Measurements from ENCODE around the gene APBA1.
"Not testable (repeated sequence)": the region's sequence is repeated elsewhere in the genome, so short reads cannot be mapped to it uniquely, and the experiment has no call there.

APBA1 gene

GRCh38 chr9:69603656-69604055 lies 68.5 kb downstream of the APBA1 start:
- peak; percentile 2 for DNase-seq

DNA sequence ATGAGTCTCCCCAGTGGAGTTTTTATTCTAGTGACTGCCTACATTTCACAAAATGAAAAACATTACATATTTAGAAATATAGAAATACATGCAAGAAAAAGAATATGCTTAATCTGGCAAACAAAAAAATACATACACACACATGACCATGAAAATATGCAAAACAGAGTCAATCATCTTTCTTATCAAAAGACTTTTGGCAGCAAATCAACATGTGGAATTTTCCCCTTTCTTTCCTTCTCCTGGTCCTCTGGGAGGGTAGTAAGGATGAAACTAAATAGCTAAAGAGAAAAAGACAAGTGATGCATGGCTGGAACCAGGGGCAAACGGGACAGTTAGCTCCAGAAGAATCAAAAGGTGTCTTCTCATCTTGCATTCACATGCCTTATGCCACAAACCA lies 69.4 kb downstream of the APBA1 start:
- no peak for DNase-seq

GRCh38 chr9:69601698-69602097 lies 70.5 kb downstream of the APBA1 start:
- no peak for DNase-seq

- no peak for DNase-seq
Measured at GRCh38 chr9:69600314-69601047, 71.7 kb downstream of the APBA1 start.

DNA sequence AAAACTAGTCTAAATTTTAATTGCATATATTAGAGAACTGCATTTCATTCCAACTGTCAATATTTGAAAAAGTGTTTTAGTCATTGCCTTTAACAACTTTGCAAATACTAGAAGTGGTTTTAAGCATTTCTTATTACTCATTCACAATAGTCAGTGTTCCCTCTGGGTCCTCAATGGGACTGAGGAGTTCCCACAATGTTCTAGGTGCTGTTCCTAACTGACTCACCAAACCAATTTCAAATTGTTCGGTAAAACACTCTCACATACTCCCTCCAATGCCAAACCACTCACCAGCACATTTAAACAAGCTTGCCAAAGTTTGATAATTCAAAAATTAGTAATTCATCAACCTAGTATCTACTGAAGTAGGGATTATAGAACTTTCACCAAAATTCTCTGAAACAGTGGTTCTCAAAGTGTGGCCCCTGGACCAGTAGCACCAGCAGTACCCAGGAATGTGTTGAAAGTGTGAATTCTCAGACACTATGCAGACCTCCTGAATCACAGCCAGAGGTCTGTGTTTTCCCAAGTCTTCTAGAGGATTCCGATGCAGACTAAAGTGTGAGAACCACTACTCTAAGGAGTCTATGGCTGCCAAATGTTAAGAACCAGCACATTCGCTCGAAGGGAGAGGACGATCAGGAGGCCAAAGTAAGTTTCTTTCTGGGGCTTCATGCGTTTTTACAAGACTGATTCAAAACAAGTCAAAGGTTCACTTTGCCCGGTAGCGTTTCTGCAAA lies 72.8 kb downstream of the APBA1 start:
- no peak for DNase-seq

DNA sequence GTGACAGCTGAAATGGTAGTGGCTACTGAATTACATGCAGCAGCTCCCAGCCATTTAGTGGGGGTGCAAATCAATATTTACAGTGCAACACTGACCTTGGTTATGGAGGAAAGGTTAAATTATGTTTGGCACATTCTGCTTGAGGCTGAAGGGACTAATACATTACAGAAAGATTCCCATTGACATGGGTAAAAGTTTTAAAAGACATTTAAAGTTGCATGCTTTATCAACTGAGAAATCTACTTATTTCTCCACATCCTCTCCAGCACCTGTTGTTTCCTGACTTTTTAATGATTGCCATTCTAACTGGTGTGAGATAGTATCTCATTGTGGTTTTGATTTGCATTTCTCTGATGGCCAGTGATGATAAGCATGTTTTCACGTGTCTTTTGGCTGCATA lies 75.3 kb downstream of the APBA1 start:
- DNase-seq: not testable (repeated sequence)

DNA sequence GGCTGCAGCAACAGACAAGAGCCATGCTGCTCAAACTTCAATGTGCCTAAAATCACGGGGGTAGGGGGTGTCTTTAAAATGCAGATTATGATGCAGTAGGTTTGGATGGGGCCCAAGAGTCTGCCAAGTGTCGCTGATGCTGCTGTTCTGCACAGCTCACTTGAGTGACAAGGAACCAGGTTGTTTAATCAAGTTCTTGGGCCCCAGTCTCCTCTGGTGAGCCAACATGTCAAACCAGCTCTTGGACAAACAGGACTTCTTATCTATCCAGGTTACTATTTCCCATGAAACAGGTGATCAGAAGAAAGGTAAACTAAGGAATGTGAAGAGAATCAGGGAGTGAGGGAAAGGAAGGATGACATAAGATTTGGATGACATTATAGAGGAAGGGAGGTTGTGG lies 78.0 kb downstream of the APBA1 start:
- no peak for DNase-seq

- DNase-seq: no peak
Measured at GRCh38 chr9:69593756-69594155, 78.4 kb downstream of the APBA1 start.

DNA sequence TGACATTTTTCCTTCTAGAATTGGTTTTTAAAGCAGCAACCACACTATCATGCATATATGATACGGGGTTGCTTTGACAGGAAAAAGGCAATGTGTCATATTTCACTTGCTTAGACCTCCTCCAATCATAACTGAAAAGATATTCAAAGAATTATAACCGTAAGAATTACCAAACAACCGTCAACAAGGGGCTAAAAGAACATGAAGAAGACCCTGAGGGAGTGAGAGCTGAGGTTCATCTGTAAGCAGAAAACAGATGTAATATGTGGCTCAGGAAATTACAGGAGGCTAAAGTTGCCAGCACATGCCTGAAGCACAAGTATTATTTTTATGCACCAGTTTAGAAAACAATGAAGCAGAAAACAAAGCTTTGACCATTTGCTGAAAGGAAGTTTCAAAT lies 78.9 kb downstream of the APBA1 start:
- no peak for DNase-seq

DNA sequence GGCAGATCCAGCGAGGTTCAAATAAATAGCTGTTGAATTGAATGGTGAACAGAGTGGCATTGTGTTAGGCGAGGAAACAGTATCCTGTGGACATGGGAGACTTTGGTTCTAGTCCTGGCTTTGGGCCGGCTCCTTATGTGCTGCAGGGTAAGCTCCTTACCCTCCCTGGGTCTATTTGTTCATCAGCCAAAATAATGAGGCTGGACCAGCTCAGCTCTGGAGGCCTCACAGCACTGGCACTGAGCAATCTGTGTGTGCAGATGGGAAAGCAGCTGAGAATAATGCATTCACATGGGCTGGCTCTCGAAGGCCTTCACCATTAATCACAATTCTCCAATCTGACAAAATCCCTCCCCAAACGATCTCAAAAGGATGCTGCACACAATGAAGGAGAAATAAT lies 81.9 kb downstream of the APBA1 start:
- DNase-seq: no peak

DNA sequence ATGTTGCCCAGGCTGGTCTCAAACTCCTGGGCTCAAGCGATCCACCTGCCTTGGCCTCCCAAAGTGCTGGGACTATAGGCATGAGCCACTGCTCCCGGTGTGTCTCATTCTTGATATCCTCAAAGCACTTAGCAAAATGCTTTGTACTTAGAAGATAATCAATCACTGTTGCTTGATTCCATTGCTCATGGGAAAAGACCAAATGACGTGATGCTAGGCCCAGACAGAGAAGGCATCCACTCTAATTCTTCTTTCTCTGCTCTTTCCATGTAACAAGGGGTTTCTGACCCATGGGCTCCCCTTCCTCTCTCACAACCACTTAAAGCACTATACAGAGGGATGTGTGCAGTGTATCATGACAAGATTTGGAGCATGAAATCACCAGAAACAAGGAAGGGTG lies 83.0 kb downstream of the APBA1 start:
- no peak for DNase-seq

- no peak for DNase-seq
Measured at GRCh38 chr9:69585571-69585970, 86.6 kb downstream of the APBA1 start.

- no peak for DNase-seq
Measured at GRCh38 chr9:69584759-69585158, 87.4 kb downstream of the APBA1 start.

GRCh38 chr9:69583645-69584234 lies 88.4 kb downstream of the APBA1 start:
- DNase-seq: no peak

- DNase-seq: no peak
Measured at GRCh38 chr9:69582544-69583297, 89.5 kb downstream of the APBA1 start.

DNA sequence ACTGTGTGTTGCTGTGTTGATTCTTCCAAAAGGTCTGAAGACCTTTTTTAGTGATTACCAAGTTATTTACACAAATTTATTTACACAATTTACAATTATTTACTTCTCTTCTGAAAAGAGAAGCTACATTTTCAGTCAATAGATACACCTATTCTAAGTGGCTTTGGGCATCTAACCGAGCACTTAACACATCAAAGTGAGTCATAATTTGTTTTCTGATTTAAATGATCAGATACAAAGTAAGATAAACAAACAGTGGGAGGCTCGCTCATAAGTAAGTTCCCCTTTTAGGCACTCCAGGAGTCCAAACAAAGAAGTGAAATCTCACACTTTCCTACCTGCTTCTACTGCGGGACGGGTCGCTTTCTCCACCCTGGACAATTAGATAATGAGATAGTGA lies 90.2 kb downstream of the APBA1 start:
- DNase-seq: no peak

GRCh38 chr9:69580582-69581214 lies 91.5 kb downstream of the APBA1 start:
- DNase-seq: peak; percentile 30

GRCh38 chr9:69579760-69580581 lies 92.2 kb downstream of the APBA1 start:
- no peak for DNase-seq

DNA sequence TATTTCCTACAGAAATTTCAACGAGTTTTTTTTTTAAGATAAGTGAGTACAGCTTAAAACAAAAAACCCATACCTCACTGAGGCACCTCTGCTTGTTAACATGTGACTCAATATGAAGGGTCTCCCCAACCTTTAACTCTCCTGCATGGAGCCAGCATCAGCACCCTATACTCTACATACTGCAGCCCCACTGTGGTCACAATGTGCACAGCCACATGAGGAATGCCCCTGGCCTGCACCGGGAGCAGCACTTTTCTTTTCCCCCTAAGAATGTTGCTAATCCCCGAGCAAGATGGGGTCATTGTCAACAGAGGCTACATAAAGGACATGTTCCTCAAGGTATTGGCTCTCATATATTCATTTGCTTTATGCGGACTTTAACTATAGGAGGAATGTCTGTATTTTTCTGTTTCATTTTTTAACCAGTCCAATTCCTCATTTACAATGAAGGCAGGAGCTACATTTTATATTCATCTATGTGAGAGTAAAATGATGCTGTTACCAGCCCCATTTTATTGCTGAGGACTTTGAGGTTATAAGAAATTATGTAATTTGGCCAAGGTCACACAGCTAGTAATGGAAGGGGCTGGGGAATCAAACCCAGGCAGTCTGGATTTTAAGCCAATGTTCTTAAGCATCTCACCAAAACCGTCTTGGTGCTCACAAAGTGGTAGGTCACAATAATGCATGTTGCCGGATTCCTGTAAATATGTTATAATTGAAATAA lies 93.0 kb downstream of the APBA1 start:
- no peak for DNase-seq

DNA sequence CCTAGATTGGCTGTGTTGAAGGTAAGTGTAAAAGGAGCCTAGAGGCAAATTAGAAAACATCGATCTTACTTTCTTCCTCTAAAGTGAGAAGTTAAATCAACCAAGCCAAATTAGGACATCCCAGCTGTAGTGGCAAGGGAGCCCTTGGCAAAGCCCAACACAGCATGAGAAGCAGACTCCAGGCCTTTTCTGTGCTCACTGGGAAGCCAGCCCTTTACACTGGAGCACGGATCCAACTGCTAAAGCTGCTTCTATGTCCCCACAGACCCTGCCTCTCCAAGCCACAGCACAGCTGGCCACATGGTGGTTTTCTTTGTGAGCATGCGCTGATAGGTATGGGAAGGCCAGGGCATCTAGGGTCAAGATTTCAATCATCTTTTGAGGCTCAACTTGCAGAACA lies 94.1 kb downstream of the APBA1 start:
- DNase-seq: no peak

DNA sequence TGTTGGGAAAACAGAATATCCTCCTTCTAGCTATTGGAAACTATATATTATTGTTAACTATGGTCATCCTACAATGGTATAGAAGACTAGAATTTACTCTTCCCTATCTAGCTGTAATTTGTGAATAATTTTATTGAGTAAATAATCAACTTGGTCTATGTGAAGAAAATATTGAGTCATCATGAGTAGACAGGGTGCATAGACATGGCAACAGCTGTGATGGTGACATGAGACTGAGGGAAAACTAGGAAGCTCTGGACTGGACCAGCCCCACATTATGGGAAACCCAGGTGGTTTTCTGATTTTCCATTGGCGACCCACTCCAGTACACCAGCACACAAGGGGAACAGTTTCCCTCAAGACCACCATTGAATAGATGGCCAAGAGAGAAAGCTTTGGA lies 95.0 kb downstream of the APBA1 start:
- no peak for DNase-seq
